Measurements from ENCODE around the gene RESP18.
"Not testable (repeated sequence)": the region's sequence is repeated elsewhere in the genome, so short reads cannot be mapped to it uniquely, and the experiment has no call there.

The RESP18 gene

DNA sequence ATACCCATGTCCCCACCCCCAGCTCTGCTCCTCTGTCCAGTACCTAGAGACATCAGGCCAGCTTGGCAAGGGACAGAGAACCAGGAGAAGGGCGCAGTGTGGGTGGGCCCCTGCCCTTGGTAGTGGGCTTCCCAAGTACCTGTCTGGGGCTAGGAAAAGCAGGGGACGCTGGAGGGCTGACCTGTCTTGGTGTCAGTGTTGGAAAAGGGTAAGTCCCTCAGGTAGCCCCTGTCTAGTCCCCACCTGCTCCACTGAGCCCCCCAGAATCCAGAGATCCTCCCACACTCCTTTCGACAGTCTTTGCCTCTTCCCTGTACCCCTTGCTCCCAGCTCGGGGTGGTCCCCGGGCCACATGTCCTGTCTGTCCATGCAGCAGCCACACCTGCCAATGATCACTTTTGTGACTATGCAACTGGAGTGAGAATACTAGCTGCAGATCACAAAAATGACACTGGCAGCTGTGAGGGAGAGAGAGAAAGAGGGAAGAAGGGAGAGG is 38.8 kb downstream of the RESP18 start:
- in situ Hi-C loops (cut with MboI; ENCODE audit: low sequenced_read_pairs), result no loop called here

DNA sequence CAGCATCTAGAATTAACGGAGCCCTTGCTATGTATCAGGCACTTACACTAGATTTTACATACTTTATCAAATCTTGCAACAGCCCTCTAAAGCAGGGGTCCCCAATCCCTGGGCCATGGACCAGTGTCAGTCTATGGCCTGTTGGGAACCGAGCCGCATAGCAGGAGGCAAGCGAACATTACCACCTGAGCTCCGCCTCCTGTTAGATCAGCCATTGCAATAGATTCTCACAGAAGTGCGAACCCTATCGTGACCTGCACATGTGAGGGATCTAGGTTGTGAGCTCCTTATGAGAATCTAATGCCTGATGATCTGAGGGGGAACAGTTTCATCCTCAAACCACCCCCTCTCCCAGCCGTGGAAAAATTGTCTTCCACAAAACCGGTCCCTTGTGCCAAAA is 39.9 kb downstream of the RESP18 start:
- in situ Hi-C loops (cut with MboI; ENCODE audit: low sequenced_read_pairs), result no loop called here

DNA sequence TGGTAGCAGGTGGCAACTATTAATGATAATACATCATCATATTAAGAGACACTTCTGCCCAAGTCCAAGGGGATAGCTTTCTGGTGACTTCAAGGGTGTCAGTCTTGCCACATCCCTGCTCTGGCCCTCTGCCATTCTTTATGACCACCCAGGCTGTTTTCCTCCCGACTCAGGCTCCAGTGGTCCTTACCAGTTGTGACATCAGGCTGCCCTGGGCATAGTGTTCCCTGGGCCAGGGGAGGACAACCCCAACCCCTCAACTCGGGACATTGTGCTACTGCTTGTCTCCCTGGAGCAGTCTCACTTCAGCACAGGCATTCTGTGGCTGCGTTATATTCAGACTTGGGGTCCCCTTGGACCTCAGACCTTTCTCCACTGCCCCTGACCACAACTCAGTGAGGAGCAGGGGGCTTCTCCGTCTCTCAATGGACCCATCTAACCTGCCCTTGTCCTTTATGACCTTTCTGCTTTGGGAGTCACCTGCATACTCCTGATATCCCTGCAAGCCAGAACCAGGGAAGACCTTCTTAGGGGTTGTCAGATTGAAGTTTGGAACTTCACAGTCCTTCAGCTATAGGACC is 40.5 kb downstream of the RESP18 start:
- in situ Hi-C loops (cut with MboI; ENCODE audit: low sequenced_read_pairs), result no loop called here

DNA sequence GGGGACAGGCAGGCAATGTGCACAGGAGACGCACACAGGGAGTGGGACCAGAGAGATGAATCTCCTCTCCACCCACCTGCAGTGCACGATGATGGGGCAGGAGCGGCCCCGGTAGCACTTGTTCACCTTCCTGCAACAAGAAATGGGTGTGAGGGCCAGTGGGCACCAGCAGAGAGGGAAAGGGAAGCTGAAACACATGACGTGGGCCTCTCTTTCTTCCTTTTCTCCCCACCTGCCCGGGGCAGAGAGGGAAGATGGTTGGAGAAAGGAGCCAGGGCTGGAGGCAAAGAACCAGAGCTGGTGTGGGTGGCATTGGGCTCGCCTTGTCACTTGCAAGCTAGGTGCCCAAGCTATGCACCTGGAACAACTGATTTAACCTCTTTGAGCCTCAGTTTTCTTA is 41.1 kb downstream of the RESP18 start:
- in situ Hi-C loops (cut with MboI; ENCODE audit: low sequenced_read_pairs), result no loop called here

DNA sequence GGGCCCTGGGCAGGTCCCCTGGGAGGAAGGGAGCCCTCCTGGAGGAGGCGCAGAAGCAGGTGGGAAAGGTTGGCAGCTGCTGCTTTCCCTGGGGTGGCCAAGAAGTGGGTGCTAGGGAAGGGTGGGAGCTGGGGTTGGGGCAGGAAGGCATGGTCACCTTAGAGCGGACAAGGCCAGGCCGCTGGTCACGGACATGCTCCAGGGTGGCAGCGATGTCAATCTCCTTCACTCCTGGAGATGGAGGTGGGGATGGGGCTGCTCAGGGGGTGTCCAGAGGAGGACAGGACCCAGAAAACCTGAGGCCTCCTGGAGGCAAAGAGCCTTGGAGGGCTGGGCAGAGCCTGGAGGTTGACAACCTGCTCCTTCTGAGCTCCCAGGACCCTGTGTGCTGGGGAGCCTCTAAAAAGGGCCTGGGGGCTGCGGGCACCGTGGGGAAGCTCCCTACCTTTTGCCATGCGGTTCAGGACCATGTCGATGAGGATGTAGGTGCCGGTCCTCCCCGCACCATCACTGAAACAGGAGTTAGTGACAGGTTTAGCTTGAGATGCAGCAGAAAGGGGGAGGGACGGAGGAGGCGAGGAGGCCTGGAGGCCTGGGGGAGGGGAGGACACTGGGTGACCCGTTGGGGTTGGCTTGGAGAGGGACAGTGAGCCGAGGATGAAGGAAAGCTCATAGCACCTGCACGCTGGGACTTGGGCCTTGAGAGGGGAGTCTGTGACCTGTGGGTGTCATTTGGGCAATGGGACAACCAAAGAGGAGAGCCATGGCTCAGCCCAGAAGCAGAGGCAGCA is 42.0 kb downstream of the RESP18 start:
- in situ Hi-C loops (cut with MboI; ENCODE audit: low sequenced_read_pairs), result no loop called here

DNA sequence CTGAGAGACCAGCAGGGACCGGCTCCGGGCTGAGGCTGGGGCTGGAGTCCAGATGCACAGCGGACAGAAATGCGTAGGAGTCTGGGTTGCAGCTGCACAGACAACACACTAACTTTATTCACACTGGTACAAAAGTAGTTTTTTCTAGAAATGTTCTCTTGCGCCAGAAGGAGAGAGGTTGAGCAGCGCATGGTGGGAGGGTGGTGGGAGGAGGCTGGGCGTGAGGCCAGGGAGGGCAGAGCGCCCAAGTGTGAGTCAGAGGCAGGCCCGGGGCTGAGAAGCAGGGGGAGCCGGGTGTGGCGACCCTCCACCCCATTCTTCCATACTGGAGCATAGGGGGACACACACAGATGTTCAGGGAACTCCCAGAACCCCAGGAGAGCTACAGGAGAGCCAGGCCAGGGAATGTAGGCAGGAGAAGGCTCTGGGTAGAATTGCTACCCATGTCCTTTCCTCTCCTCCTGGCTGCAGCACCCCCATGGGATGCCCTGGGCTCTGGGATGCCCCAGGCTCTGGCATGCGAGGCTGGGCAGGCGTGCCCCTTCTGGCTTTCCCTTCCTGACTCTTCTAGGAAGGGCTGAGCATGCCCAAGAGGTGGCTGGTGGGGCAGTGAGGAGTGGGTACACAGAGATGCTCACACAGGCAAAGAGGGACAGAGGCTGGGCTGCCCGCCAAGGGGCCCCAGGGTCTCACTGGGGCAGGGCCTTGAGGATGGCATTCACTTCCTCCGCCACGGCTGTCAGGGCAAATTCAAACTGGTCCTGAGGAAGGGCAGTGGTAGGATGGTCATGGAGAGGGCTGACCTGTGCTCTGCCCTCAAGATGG is 42.8 kb downstream of the RESP18 start:
- in situ Hi-C loops (cut with MboI; ENCODE audit: low sequenced_read_pairs), result no loop called here

DNA sequence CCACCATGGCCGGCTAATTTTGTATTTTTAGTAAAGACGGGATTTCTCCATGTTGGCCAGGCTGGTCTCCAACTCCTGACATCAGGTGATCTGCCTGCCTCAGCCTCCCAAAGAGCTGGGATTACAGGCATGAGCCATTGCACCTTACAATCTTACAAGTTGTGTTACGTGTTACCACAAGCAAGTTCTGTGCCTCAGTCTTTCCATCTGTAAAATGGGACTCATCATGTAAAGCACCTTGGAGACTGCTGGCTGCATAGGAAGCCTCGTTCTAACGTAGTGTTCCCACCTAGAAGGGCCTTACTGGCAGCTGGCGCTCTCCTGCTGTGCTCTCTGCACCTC is 43.4 kb downstream of the RESP18 start:
- in situ Hi-C loops (cut with MboI; ENCODE audit: low sequenced_read_pairs), result no loop called here

DNA sequence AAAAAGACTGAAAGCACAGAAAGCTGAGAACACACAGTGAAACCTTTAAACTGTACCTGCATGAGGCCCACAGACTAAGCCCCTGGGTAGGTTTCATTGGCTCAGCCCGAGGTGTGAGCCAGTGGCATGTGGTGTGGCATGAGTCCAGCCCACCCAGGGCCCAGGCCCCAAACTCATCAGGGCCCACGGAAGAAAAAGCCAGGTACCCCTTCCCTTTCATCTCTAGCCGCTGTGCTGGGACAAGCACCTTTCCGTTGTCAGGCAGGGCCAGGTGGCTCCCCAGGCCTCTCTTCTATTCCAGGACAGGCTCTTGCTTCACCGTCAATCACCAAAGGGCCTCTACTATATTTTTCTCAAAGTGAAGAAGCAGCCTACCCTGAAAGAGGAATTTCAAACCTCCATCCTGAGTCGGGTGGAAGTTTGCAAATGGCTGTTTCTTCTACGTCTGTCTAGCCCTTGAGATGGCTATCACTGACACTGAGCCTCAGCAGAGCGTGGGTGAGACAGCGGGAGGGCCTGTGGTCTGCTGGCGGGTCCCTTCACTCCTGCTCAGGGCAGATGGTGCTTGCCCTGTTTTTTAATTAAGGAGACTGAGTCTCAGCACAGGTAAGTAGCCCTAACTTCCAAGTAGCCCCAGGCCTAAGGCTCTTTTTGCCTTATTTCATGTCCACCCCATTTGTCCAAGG is 44.8 kb downstream of the RESP18 start:
- in situ Hi-C loops (cut with MboI; ENCODE audit: low sequenced_read_pairs), result no loop called here

DNA sequence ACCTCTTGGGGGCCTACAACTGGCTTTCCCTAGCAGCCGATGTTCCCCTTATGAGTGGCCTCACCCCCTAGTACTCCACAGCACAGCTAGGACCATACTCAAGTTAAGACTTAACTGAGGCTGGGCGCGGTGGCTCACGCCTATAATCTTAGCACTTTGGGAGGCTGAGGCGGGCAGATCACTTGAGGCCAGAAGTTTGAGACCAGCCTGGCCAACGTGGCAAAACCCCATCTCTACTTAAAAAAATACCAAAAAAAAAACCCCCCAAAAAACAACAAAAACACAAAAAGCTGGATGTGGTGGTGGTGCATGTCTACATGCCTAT is 45.5 kb downstream of the RESP18 start:
- in situ Hi-C loops (cut with MboI; ENCODE audit: low sequenced_read_pairs), result not testable (repeated sequence)

DNA sequence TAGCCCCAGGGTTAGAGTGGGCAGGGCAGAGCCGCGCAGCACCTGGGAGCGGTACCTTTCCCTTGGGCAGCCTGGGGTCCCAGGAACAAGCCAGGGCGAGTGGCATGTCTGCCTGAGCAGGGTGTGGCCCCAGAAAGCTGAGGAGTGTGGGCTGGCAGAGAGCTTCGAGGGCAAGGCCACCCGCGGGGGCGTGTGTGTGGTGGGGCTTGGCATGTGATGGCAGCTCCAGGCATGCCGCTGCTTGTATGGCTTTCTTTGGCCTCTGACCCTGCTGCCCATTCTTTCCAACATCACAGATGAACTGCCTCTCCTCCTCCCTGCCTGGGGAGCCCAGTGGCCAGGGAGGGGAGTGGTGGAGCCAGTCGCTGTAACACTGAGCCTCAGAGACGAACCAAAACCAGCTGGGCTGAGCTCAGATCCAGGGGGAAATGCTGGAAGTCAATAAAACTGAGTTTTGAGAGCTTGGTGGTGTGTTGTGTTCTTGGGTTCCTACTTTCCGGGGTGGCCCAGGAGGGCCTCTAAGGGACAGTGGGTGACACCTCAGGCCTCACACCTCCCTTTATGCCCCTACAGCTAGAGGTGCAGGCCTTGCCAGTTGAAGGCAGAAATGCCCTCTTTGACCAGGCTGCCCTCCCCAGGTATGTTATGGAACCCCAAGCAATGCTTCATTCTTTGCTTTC is 46.0 kb downstream of the RESP18 start:
- in situ Hi-C loops (cut with MboI; ENCODE audit: low sequenced_read_pairs), result no loop called here

DNA sequence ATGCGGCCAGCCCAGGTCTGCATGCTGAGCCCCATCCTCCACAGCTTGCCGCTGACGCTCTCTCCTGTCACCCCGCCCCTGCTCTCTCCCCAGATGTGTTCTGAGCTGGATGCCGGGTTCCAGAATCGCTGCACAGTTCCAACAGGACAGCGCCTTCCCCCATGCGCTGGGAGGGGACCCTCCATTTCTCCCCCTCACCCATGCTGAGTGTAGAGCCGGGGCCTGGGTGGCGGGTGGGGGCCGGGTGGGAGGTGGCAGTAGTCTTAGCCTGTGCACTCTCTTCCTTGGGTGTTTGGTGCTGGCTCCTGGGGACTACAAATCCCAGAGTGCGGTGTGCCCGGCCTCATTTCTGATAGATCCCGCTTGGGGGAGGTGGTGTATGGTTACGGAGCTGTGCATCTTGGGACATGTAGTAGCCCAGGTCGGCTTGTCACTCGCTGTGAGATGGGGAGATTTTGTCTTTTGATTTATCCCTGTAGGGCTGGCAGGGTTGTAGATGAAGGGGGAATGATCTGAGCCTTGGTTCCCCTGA is 46.6 kb downstream of the RESP18 start:
- in situ Hi-C loops (cut with MboI; ENCODE audit: low sequenced_read_pairs), result no loop called here

DNA sequence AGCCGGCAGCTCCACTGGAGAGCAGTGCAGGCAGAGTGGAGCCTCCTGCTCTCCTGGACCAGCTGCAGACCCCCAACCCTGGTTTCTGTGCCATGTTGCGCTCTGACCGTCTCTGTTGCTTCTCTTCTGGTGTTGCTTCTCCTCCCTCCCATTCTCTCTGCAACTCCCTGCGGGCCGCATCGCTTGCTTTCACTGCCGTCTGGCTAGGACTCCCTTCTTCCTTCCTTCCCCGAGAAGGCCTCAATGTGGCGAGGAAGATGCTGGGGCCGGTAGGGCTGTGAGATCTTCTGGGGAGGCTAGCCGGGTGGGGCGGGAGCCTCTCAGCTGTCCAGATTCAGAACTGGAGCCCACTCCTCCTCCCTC is 47.2 kb downstream of the RESP18 start:
- in situ Hi-C loops (cut with MboI; ENCODE audit: low sequenced_read_pairs), result no loop called here

DNA sequence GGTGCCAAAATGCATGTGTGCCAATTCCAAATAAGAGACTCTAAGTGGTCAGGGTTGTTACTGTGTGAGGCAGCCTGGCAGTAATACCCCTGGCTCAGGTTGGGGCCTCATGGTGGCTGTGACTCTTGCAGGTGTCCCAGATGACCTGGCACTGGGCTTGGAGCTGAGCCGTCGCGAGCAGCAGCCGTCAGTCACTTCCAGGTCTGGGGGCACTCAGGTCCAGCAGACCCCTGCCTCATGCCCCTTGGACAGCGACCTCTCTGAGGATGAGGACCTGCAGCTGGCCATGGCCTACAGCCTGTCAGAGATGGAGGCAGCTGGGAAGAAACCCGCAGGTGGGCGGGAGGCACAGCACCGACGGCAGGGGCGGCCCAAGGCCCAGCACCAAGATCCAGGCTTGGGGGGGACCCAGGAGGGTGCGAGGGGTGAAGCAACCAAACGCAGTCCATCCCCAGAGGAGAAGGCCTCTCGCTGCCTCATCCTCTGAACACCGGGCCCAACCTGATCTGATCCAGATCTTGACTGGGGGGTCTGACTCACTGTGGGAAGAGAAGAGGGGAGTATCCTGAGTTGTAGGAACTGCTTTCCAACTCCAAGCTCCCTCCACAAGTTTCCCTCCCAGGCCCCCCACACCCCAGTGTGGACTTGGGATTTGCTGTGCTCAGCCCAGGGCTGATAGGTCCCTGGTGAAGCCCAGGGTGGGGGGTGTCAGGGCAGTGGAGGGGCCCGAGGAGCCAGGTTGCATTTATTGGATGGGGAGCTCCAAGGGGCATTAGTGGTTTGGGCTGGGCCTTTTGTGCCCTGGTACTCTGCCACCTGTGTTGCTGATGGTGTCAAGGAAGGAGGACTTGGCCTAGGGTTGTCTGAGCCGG is 47.8 kb downstream of the RESP18 start:
- in situ Hi-C loops (cut with MboI; ENCODE audit: low sequenced_read_pairs), result no loop called here

DNA sequence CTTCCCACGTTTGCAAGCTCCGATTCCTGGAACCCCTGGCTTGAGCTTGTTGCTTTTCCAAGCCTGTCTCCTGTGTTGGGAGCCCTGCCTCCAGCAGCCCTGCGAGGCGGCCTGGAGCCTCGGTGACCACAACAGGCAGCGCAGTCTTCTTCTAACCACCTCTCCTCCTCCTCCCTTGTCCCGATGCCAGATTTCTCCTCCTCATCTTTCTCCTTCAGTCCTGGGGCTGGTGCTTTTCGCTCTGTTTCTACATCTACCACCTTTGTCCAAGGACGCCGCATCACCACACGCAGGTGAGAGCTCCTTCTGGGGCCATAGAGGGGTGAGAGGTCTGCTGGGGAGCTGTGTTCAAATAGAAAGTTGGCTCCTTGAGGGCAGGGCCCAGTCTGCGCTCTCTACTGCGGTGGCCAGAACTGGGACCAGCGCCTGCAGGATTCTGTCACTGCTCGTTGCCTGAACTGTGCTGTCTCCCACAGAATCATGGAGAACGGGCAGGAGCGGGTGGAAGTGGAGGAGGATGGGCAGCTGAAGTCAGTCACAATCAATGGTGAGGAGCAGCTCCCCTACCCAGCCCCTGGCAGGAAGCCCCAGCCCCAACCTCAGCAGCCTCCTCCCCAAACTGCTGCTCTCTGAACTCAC is 49.5 kb downstream of the RESP18 start:
- in situ Hi-C loops (cut with MboI; ENCODE audit: low sequenced_read_pairs), result no loop called here

DNA sequence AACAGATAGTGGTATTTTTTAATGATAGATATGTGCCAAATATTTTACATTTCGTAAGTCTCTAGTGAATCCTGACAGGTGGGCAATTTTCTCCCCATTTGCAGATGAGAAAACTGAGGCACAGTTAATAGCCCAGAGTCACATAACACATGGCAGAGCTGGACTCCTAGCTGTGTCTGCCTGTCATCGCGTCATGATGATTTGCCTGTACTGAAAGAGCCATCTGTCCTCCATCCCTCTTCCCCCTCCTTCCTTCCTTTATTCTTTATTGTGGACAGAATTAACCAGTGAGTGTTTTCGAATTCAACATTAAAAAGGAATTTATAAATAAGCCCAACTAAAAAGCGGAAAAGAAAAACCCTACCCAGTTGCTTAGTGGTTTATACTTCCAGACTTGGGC is 50.2 kb downstream of the RESP18 start:
- in situ Hi-C loops (cut with MboI; ENCODE audit: low sequenced_read_pairs), result no loop called here

DNA sequence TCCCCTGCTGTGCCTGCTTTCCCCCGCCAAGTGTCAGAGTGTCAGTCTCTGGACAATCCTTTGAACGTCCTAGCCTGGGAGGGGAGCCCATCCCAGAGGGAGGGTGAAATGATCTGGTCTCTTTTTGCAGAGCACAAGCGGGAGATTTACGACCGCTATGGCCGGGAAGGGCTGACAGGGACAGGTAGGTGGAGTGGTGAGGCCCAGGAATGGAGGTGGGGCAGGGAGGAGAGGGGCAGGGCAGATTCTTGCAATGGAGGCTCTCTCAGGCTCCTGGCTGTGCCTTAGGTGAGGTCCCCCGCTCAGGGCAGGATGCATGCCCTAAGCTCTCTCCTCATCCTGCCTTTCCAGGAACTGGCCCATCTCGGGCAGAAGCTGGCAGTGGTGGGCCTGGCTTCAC is 51.0 kb downstream of the RESP18 start:
- in situ Hi-C loops (cut with MboI; ENCODE audit: low sequenced_read_pairs), result no loop called here

DNA sequence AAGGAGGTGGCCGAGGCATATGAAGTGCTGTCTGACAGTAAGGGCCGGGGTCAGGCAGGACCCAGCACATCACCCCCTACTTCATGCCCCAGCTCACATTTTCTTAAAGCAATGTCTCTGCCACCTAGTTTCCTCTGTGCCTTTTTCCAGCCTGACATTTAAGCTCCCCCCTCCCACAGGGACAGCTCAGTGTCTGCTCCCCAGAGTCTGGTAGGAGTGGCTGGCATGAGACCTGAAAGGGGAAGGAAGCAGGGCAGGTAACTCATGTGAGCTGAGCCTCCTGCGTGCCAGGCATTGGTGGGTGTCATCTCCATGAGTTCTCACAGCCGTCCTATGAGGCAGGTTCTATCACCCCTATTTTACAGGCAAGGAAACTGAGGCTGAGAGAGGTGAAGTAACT is 51.9 kb downstream of the RESP18 start:
- in situ Hi-C loops (cut with MboI; ENCODE audit: low sequenced_read_pairs), result no loop called here

DNA sequence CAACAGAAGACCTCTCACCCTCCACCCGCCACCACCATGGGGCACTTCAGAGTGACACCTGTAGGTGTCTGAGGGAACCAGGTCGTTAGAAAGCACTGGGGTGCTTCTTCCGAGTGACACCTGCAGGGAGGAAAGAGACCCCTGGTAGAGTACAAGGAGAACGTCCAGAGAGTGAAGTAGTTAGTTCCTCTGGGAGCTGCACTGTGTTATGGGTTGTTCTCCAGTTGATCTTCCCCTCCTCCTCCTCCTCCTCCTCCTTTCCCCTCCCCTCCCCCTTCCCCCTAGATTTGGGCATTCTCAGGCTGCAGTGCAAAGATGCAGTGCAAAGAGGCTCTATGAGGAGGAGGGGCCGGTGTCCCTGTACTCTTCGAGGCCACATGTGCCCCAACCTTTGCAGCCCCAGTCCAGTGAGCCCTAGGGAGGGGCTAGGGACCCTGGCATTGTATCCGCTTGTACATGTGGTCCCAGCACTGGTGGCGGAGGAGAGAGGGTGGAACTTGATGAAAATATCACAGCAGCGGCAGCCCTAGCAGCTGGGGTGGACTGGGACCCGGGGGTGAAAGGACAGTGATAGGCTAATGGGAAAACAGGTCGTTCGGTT is 52.5 kb downstream of the RESP18 start:
- in situ Hi-C loops (cut with MboI; ENCODE audit: low sequenced_read_pairs), result no loop called here
